Gastroesophageal sphincter (tissue), 4 donors: Measurements from ENCODE around the gene ZIC1. TPM values are rescaled to one million over a fixed set of nuclear protein-coding genes. Genes with fewer than 3 reads are reported as not detected.
A peak's percentile ranks its signal among the peaks of the same experiment; 100 is the strongest.

Experiments used
- ATAC-seq: fragments of 150-250 bp; one replicate; pipeline ENCODE4 v1.9.1; 2016; ENCODE audit warnings: mild to moderate bottlenecking, moderate library complexity
- H3K27ac ChIP-seq, 4 donors: fragments of 200-600 bp; sonication (generic) in 3 of 4; 1 replicate in 3 of 4; 2 replicates in 1 of 4; pipeline ENCODE4 v1.5.1; 2016 to 2019
- H3K27me3 ChIP-seq: fragments of 200-600 bp; sonication (generic); one replicate; pipeline ENCODE4 v1.5.1; 2019
- H3K36me3 ChIP-seq, 2 donors: fragments of 200-600 bp; sonication (generic); one replicate each; pipeline ENCODE4 v1.5.1; 2019; ENCODE audit warnings: control low read depth in 1 of 2
- H3K4me1 ChIP-seq, 3 donors: fragments of 200-600 bp; sonication (generic); 1 replicate in 2 of 3; 2 replicates in 1 of 3; pipeline ENCODE4 v1.5.1; 2016 to 2019; ENCODE audit warnings: control low read depth in 2 of 3
- H3K4me3 ChIP-seq, 2 donors: fragments of 200-600 bp; sonication (generic); one replicate each; pipeline ENCODE4 v1.5.1; 2019; ENCODE audit warnings: mild to moderate bottlenecking in 1 of 2, moderate library complexity in 1 of 2
- H3K9me3 ChIP-seq, 3 donors: fragments of 200-600 bp; sonication (generic); one replicate each; pipeline ENCODE4 v1.5.1; 2017 to 2019; ENCODE audit warnings: control low read depth in 2 of 3
- CTCF ChIP-seq, 4 experiments: fragments of 200-600 bp in 2 of 4; fragments of 450-650 bp in 2 of 4; sonication (generic) in 1 of 4; IDR thresholded peaks; one replicate each; pipeline ENCODE4 v1.5.1; 2017 to 2019; ENCODE audit warnings: antibody characterized with exemption in 4 of 4, mild to moderate bottlenecking in 2 of 4, moderate library complexity in 2 of 4
- EP300 ChIP-seq: sonication (generic); formaldehyde crosslinking; IDR thresholded peaks from one replicate; pipeline ENCODE4 v1.6.1; 2017; ENCODE audit warnings: antibody characterized with exemption, mild to moderate bottlenecking
- POLR2A ChIP-seq, 2 donors: fragments of 450-650 bp; IDR thresholded peaks; one replicate each; pipeline ENCODE4 v1.6.1; 2017; ENCODE audit warnings: antibody characterized with exemption in 2 of 2, mild to moderate bottlenecking in 2 of 2, moderate library complexity in 1 of 2
- POLR2AphosphoS5 ChIP-seq: sonication (generic); formaldehyde crosslinking; IDR thresholded peaks from one replicate; pipeline ENCODE4 v1.6.1; 2017; ENCODE audit warnings: antibody characterized with exemption
- WGBS, 2 donors: methylation state at CpG; one replicate each; pipeline ENCODE4 v1.1.5; 2018; ENCODE audit warnings: low coverage in 1 of 2; 5-methylcytosine and 5-hydroxymethylcytosine counted together
- total RNA-seq, 4 donors: library from RNA; depleted of rRNA; stranded (reverse); fragments of >200 nt; gene quantifications; one replicate each; pipeline ENCODE4 v1.1.0, GENCODE V29; 2016

The ZIC1 gene
- total RNA-seq, 4 donors from 2014 or later, result 0.08 to 0.27 TPM; not detected in 2

GRCh38 chr3:147407498-147408187 is 1.5 kb upstream of the ZIC1 start:
- TF ChIP-seq EP300 (no peak), POLR2A (IDR thresholded peaks at IDR 0.05) (no peak), CTCF (IDR thresholded peaks at IDR 0.05) (no peak), POLR2AphosphoS5 (no peak)
- H3K9me3 ChIP-seq, result peaks cover 0 to 9% (median 0%) of the 10 kb centered on the region in 3 donors
- H3K4me3 ChIP-seq, result no peak overlapping the region
- 9 to 14% methylated on average over 19 to 27 of the region's 27 CpGs for WGBS, 2 donors
- ATAC-seq, result no peak
- peaks cover 100% of the 10 kb centered on the region for H3K27me3 ChIP-seq
- peaks cover 0 to 50% (median 22%) of the 10 kb centered on the region in 3 donors for H3K4me1 ChIP-seq
- no peak overlapping the region for H3K27ac ChIP-seq
- H3K36me3 ChIP-seq, result no peaks in the 10 kb centered on the region

DNA sequence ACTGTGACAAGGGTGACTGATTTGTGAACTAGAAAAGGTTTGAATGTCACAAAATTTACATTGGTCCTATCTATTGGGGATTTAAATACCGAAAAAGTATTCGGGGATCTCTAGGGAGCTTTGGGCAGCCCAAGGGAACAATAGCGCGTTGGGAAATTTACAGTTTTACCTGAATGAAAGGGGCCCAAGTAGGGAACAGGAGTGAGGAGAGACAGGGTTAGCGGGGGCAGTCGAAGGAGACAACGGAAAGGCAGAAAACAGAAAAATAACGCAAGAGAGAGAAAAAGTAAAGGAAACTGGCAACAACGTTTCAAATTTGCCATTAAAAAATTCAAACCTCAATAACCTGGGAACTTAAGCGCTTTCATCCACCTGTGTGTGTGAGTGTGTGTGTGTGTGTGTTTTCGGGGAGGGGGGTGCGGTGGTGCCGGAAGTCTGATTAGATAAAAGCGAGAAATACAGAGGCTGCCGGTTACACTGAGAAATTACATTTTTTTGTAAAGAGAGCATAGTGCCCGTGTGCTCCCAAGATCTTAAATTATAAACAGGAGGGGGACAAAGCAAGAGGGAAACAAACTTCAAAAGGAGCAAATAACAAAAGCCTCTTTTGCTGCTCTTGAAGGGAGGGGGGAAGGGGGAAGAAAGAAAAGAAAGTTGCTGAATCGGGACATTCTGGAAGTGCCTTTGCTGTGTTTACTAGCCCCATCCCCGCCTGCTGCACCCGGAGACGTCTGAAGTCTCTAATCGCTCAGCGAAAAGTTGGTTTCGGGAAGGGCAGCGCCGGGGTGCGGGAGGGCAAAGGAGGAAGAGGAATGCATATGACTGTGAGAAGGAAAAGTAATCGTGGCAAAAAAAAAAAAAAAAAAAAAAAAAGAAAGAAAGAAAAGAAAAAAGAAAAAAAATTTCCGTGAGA is 721 bp upstream of the ZIC1 start:
- TF ChIP-seq CTCF (IDR thresholded peaks at IDR 0.05) (no peak), EP300 (no peak), POLR2AphosphoS5 (no peak), POLR2A (IDR thresholded peaks at IDR 0.05) (no peak)
- Histone ChIP-seq H3K9me3 (peaks cover 0 to 10% (median 0%) of the 10 kb centered on the region in 3 donors), H3K4me1 (peaks cover 0 to 58% (median 29%) of the 10 kb centered on the region in 3 donors), H3K4me3 (no peak overlapping the region), H3K36me3 (no peaks in the 10 kb centered on the region), H3K27ac (no peak overlapping the region), H3K27me3 (peaks cover 100% of the 10 kb centered on the region)
- no peak for ATAC-seq
- 11 to 14% methylated on average over 11 to 28 of the region's 28 CpGs for WGBS, 2 donors

DNA sequence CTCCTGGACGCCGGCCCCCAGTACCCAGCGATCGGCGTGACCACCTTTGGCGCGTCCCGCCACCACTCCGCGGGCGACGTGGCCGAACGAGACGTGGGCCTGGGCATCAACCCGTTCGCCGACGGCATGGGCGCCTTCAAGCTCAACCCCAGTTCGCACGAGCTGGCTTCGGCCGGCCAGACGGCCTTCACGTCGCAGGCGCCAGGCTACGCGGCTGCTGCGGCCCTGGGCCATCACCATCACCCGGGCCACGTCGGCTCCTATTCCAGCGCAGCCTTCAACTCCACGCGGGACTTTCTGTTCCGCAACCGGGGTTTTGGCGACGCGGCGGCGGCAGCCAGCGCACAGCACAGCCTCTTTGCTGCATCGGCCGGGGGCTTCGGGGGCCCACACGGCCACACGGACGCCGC is 956 bp downstream of the ZIC1 start:
- Histone ChIP-seq H3K27ac (no peak overlapping the region), H3K27me3 (peaks cover 100% of the 10 kb centered on the region), H3K9me3 (peaks cover 0 to 18% (median 0%) of the 10 kb centered on the region in 3 donors), H3K4me3 (peak overlapping the region in 1 of 2 donors; percentile 39), H3K36me3 (no peaks in the 10 kb centered on the region), H3K4me1 (peaks cover 0 to 64% (median 31%) of the 10 kb centered on the region in 3 donors)
- TF ChIP-seq EP300, result no peak
- no peak for TF ChIP-seq CTCF (IDR thresholded peaks at IDR 0.05)
- no peak for TF ChIP-seq POLR2AphosphoS5
- TF ChIP-seq POLR2A (IDR thresholded peaks at IDR 0.05), result no peak
- WGBS, 2 donors, result no CpG with 5 or more reads among the region's 52 CpGs
- ATAC-seq, result no peak

GRCh38 chr3:147410526-147411237 is 1.5 kb downstream of the ZIC1 start:
- Histone ChIP-seq H3K4me3 (peak overlapping the region in 1 of 2 donors; percentile 39), H3K27me3 (peaks cover 100% of the 10 kb centered on the region), H3K36me3 (no peaks in the 10 kb centered on the region), H3K4me1 (peaks cover 0 to 64% (median 31%) of the 10 kb centered on the region in 3 donors), H3K9me3 (peaks cover 0 to 23% (median 0%) of the 10 kb centered on the region in 3 donors), H3K27ac (no peak overlapping the region)
- peak; percentile 6 for ATAC-seq
- TF ChIP-seq CTCF (IDR thresholded peaks at IDR 0.05) (no peak), EP300 (no peak), POLR2A (IDR thresholded peaks at IDR 0.05) (no peak), POLR2AphosphoS5 (no peak)
- 0% methylated on average over 1 to 8 of the region's 61 CpGs for WGBS, 2 donors
